NCI-H1930 (cell line): ENCODE results near the gene CYSLTR2.

Source experiments
- DNase-seq, 2 experiments: peaks; one replicate each; lab custom pipeline; 2025; lab: John Stamatoyannopoulos, UW

The CYSLTR2 gene

GRCh38 chr13:48739386-48739964 lies 85.7 kb downstream of the CYSLTR2 start:
- no peak for DNase-seq

- no peak for DNase-seq
These were observed 87.6 kb downstream of the CYSLTR2 start for GRCh38 chr13:48741377-48741776.

GRCh38 chr13:48746821-48747220 lies 93.1 kb downstream of the CYSLTR2 start:
- no peak for DNase-seq

GRCh38 chr13:48748681-48749080 lies 95.0 kb downstream of the CYSLTR2 start:
- DNase-seq = no peak

GRCh38 chr13:48749144-48749543 lies 95.4 kb downstream of the CYSLTR2 start:
- no peak for DNase-seq

- DNase-seq = no peak
These were observed 96.2 kb downstream of the CYSLTR2 start for GRCh38 chr13:48749699-48750473.

- no peak for DNase-seq
These were observed 97.1 kb downstream of the CYSLTR2 start for GRCh38 chr13:48750588-48751383.

- no peak for DNase-seq
These were observed 106.9 kb downstream of the CYSLTR2 start for GRCh38 chr13:48760626-48761025.
